ENCODE results near the gene ARID1A.

Gene ARID1A

GRCh38 chr1:26779098-26779668, 83.4 kb downstream of the ARID1A start:
- Histone ChIP-seq H2BK15ac (ENCODE audit: low read length) (no peak overlapping the region), H3K4me2 (ENCODE audit: insufficient read depth, low read length, poor library complexity, severe bottlenecking) (no peak overlapping the region), H3K18ac (ENCODE audit: low read length) (no peak overlapping the region), H2AK5ac (ENCODE audit: low read depth, low read length) (no peak overlapping the region), H2BK12ac (ENCODE audit: low read length) (no peak overlapping the region), H3K27me3 (ENCODE audit: control insufficient read depth in 3 of 3, insufficient read depth in 3 of 3, low read depth in 1 of 3, low read length in 3 of 3) (no peaks in the 10 kb centered on the region), H4K8ac (ENCODE audit: low read depth, low read length) (no peak overlapping the region), H3K4me3 (ENCODE audit: low read length in 2 of 2) (no peak overlapping the region), H3K9ac (ENCODE audit: low read depth, low read length, poor library complexity) (no peak overlapping the region), H3K27ac (replicated peaks; ENCODE audit: low read length) (no peak overlapping the region), H2BK120ac (ENCODE audit: low read depth, low read length) (no peak overlapping the region), H3K4me1 (ENCODE audit: control insufficient read depth in 2 of 2, insufficient read depth in 1 of 2, low read depth in 1 of 2, low read length in 2 of 2) (peaks cover 2 to 16% of the 10 kb centered on the region in 2 donors), H3K9me3 (replicated peaks in 1 of 2; ENCODE audit: control insufficient read depth in 2 of 2, insufficient read depth in 1 of 2, low read depth in 1 of 2, low read length in 2 of 2) (no peaks in the 10 kb centered on the region), H3K23ac (ENCODE audit: low read depth, low read length, poor library complexity) (peak overlapping the region; percentile 31), H2BK5ac (ENCODE audit: low read length) (no peak overlapping the region), H3K36me3 (replicated peaks in 1 of 2; ENCODE audit: control insufficient read depth in 2 of 2, insufficient read depth in 2 of 2, low read length in 2 of 2) (peaks cover 55 to 96% of the 10 kb centered on the region in 2 donors), H3K4ac (ENCODE audit: low read length) (no peak overlapping the region), H3K14ac (ENCODE audit: low read length) (no peak overlapping the region), H3K79me1 (ENCODE audit: low read depth, low read length) (peaks cover 4% of the 10 kb centered on the region), H4K91ac (ENCODE audit: low read depth, low read length, poor library complexity) (no peak overlapping the region), H2AFZ (ENCODE audit: low read length) (no peak overlapping the region)
- WGBS, 2 donors (ENCODE audit: extremely low coverage in 2 of 2, insufficient read length in 2 of 2, insufficient replicate concordance in 1 of 2) = no CpG with 5 or more reads among the region's 11 CpGs
- no peak for DNase-seq (ENCODE audit: low spot score)

- H3K27ac ChIP-seq (replicated peaks; ENCODE audit: low read length) = no peak overlapping the region
- peaks cover 4% of the 10 kb centered on the region for H3K79me1 ChIP-seq (ENCODE audit: low read depth, low read length)
- peaks cover 43 to 83% of the 10 kb centered on the region in 2 donors for H3K36me3 ChIP-seq (replicated peaks in 1 of 2; ENCODE audit: control insufficient read depth in 2 of 2, insufficient read depth in 2 of 2, low read length in 2 of 2)
- peaks cover 2 to 26% of the 10 kb centered on the region in 2 donors for H3K4me1 ChIP-seq (ENCODE audit: control insufficient read depth in 2 of 2, insufficient read depth in 1 of 2, low read depth in 1 of 2, low read length in 2 of 2)
- H2BK5ac ChIP-seq (ENCODE audit: low read length) = no peak overlapping the region
- no peak overlapping the region for H2BK12ac ChIP-seq (ENCODE audit: low read length)
- H3K23ac ChIP-seq (ENCODE audit: low read depth, low read length, poor library complexity) = peak overlapping the region; percentile 20
- DNase-seq (ENCODE audit: low spot score) = no peak
- H4K91ac ChIP-seq (ENCODE audit: low read depth, low read length, poor library complexity) = no peak overlapping the region
- H2AK5ac ChIP-seq (ENCODE audit: low read depth, low read length) = no peak overlapping the region
- WGBS, 2 donors (ENCODE audit: extremely low coverage in 2 of 2, insufficient read length in 2 of 2, insufficient replicate concordance in 1 of 2) = no CpG with 5 or more reads among the region's 21 CpGs
- H2BK120ac ChIP-seq (ENCODE audit: low read depth, low read length) = no peak overlapping the region
- H3K4me2 ChIP-seq (ENCODE audit: insufficient read depth, low read length, poor library complexity, severe bottlenecking) = no peak overlapping the region
- H3K9me3 ChIP-seq (replicated peaks in 1 of 2; ENCODE audit: control insufficient read depth in 2 of 2, insufficient read depth in 1 of 2, low read depth in 1 of 2, low read length in 2 of 2) = no peaks in the 10 kb centered on the region
- H2AFZ ChIP-seq (ENCODE audit: low read length) = no peak overlapping the region
- no peak overlapping the region for H2BK15ac ChIP-seq (ENCODE audit: low read length)
- no peak overlapping the region for H3K18ac ChIP-seq (ENCODE audit: low read length)
- peak overlapping the region in 1 of 2 donors; percentile 56 for H3K4me3 ChIP-seq (ENCODE audit: low read length in 2 of 2)
- H3K14ac ChIP-seq (ENCODE audit: low read length) = no peak overlapping the region
- H3K27me3 ChIP-seq (ENCODE audit: control insufficient read depth in 3 of 3, insufficient read depth in 3 of 3, low read depth in 1 of 3, low read length in 3 of 3) = no peaks in the 10 kb centered on the region
- no peak overlapping the region for H3K9ac ChIP-seq (ENCODE audit: low read depth, low read length, poor library complexity)
- no peak overlapping the region for H4K8ac ChIP-seq (ENCODE audit: low read depth, low read length)
- H3K4ac ChIP-seq (ENCODE audit: low read length) = no peak overlapping the region
These were observed 84.6 kb downstream of the ARID1A start for GRCh38 chr1:26780344-26780957.

- no peak overlapping the region for H3K4me3 ChIP-seq (ENCODE audit: low read length in 2 of 2)
- no peak overlapping the region for H3K4me2 ChIP-seq (ENCODE audit: insufficient read depth, low read length, poor library complexity, severe bottlenecking)
- H2BK120ac ChIP-seq (ENCODE audit: low read depth, low read length) = no peak overlapping the region
- no peak overlapping the region for H2AFZ ChIP-seq (ENCODE audit: low read length)
- no peak overlapping the region for H3K23ac ChIP-seq (ENCODE audit: low read depth, low read length, poor library complexity)
- H2BK15ac ChIP-seq (ENCODE audit: low read length) = no peak overlapping the region
- H3K18ac ChIP-seq (ENCODE audit: low read length) = no peak overlapping the region
- H3K9ac ChIP-seq (ENCODE audit: low read depth, low read length, poor library complexity) = no peak overlapping the region
- no peaks in the 10 kb centered on the region for H3K9me3 ChIP-seq (replicated peaks in 1 of 2; ENCODE audit: control insufficient read depth in 2 of 2, insufficient read depth in 1 of 2, low read depth in 1 of 2, low read length in 2 of 2)
- H2BK5ac ChIP-seq (ENCODE audit: low read length) = no peak overlapping the region
- H4K8ac ChIP-seq (ENCODE audit: low read depth, low read length) = no peak overlapping the region
- no peak overlapping the region for H2AK5ac ChIP-seq (ENCODE audit: low read depth, low read length)
- no peak overlapping the region for H3K27ac ChIP-seq (replicated peaks; ENCODE audit: low read length)
- peaks cover 38 to 74% of the 10 kb centered on the region in 2 donors for H3K36me3 ChIP-seq (replicated peaks in 1 of 2; ENCODE audit: control insufficient read depth in 2 of 2, insufficient read depth in 2 of 2, low read length in 2 of 2)
- DNase-seq (ENCODE audit: low spot score) = no peak
- no CpG with 5 or more reads among the region's 11 CpGs for WGBS, 2 donors (ENCODE audit: extremely low coverage in 2 of 2, insufficient read length in 2 of 2, insufficient replicate concordance in 1 of 2)
- H3K4me1 ChIP-seq (ENCODE audit: control insufficient read depth in 2 of 2, insufficient read depth in 1 of 2, low read depth in 1 of 2, low read length in 2 of 2) = peaks cover 7 to 34% of the 10 kb centered on the region in 2 donors
- H3K4ac ChIP-seq (ENCODE audit: low read length) = no peak overlapping the region
- H4K91ac ChIP-seq (ENCODE audit: low read depth, low read length, poor library complexity) = no peak overlapping the region
- no peaks in the 10 kb centered on the region for H3K27me3 ChIP-seq (ENCODE audit: control insufficient read depth in 3 of 3, insufficient read depth in 3 of 3, low read depth in 1 of 3, low read length in 3 of 3)
- no peak overlapping the region for H2BK12ac ChIP-seq (ENCODE audit: low read length)
- no peak overlapping the region for H3K14ac ChIP-seq (ENCODE audit: low read length)
- H3K79me1 ChIP-seq (ENCODE audit: low read depth, low read length) = peaks cover 4% of the 10 kb centered on the region
These were observed 85.5 kb downstream of the ARID1A start for GRCh38 chr1:26781206-26781825.

- no CpG with 5 or more reads among the region's 3 CpGs for WGBS, 2 donors (ENCODE audit: extremely low coverage in 2 of 2, insufficient read length in 2 of 2, insufficient replicate concordance in 1 of 2)
- H3K27ac ChIP-seq (replicated peaks; ENCODE audit: low read length) = no peak overlapping the region
- H2BK5ac ChIP-seq (ENCODE audit: low read length) = no peak overlapping the region
- no peak overlapping the region for H4K8ac ChIP-seq (ENCODE audit: low read depth, low read length)
- no peak overlapping the region for H2BK120ac ChIP-seq (ENCODE audit: low read depth, low read length)
- H4K91ac ChIP-seq (ENCODE audit: low read depth, low read length, poor library complexity) = no peak overlapping the region
- H2AFZ ChIP-seq (ENCODE audit: low read length) = no peak overlapping the region
- H3K14ac ChIP-seq (ENCODE audit: low read length) = no peak overlapping the region
- H3K27me3 ChIP-seq (ENCODE audit: control insufficient read depth in 3 of 3, insufficient read depth in 3 of 3, low read depth in 1 of 3, low read length in 3 of 3) = no peaks in the 10 kb centered on the region
- H3K9me3 ChIP-seq (replicated peaks in 1 of 2; ENCODE audit: control insufficient read depth in 2 of 2, insufficient read depth in 1 of 2, low read depth in 1 of 2, low read length in 2 of 2) = no peaks in the 10 kb centered on the region
- DNase-seq (ENCODE audit: low spot score) = no peak
- no peak overlapping the region for H3K4me3 ChIP-seq (ENCODE audit: low read length in 2 of 2)
- H3K4me1 ChIP-seq (ENCODE audit: control insufficient read depth in 2 of 2, insufficient read depth in 1 of 2, low read depth in 1 of 2, low read length in 2 of 2) = peaks cover 11 to 39% of the 10 kb centered on the region in 2 donors
- H3K18ac ChIP-seq (ENCODE audit: low read length) = no peak overlapping the region
- peaks cover 4% of the 10 kb centered on the region for H3K79me1 ChIP-seq (ENCODE audit: low read depth, low read length)
- no peak overlapping the region for H3K9ac ChIP-seq (ENCODE audit: low read depth, low read length, poor library complexity)
- H3K4me2 ChIP-seq (ENCODE audit: insufficient read depth, low read length, poor library complexity, severe bottlenecking) = no peak overlapping the region
- peaks cover 34 to 61% of the 10 kb centered on the region in 2 donors for H3K36me3 ChIP-seq (replicated peaks in 1 of 2; ENCODE audit: control insufficient read depth in 2 of 2, insufficient read depth in 2 of 2, low read length in 2 of 2)
- H2AK5ac ChIP-seq (ENCODE audit: low read depth, low read length) = no peak overlapping the region
- H3K4ac ChIP-seq (ENCODE audit: low read length) = no peak overlapping the region
- H2BK15ac ChIP-seq (ENCODE audit: low read length) = no peak overlapping the region
- no peak overlapping the region for H2BK12ac ChIP-seq (ENCODE audit: low read length)
- no peak overlapping the region for H3K23ac ChIP-seq (ENCODE audit: low read depth, low read length, poor library complexity)
These were observed 86.9 kb downstream of the ARID1A start for GRCh38 chr1:26782521-26783212.
